ENCODE data around the gene ESRP2. TPM values are rescaled to one million over a fixed set of nuclear protein-coding genes. Genes with fewer than 3 reads are reported as not detected.

ESRP2 gene
- total RNA-seq, 2 donors from 2014 or later = 55.0 to 56.0 TPM

DNA sequence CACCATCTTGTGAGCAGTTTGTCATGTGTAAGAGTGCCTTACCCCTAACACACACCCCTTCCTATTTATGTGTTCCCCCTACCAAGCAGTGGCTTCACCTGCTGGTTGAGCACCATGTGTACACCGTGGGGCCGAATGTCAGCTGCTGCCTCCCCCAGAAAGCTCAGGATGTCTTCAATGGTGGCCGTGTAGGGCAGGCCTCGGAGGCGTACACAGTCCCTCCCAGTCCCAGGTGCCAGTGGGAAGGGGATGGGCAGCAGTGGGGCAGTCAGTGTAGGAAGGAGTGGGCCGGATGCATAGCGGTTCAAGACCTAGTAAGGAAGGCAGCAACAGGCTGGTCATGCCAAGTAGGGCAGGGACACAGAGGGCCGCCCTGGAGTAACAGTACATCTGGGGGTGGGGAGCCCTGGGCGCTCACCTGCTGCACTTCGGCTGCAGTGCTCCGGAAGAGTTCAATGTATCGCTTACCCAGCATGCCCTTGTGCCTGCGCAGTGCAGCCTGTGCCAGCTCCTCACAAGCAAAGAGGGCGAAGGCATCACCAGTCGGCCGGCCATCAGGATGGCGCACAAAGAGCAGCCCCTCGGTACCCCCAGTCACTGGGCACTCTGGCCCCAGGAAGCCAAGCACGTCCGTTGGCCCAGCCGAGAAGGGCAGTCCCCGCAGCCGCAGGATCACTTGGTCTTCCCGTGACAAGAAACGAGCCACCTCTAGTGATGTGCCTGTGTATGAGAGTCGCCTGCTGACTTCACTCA, 4.4 kb downstream of the ESRP2 start:
- 76 to 84% methylated on average over 5 to 26 of the region's 26 CpGs for WGBS, 2 donors
- ATAC-seq (no peak), DNase-seq (no peak)
- intact Hi-C loops (cut with DNase I) = loop anchor here (10.0 kb wide), 1 partner anchor 167 kb away; no protein-coding TSS in a partner anchor
- Histone ChIP-seq H3K27ac (no peak overlapping the region), H3K4me3 (no peak overlapping the region), H3K27me3 (no peaks in the 10 kb centered on the region), H3K36me3 (replicated peaks in 1 of 2; ENCODE audit: insufficient read depth in 1 of 2, low read depth in 2 of 2) (peaks cover 11 to 32% of the 10 kb centered on the region in 2 donors), H3K4me1 (peaks cover 60% of the 10 kb centered on the region), H3K9me3 (no peaks in the 10 kb centered on the region)
- TF ChIP-seq POLR2A (IDR thresholded peaks at IDR 0.05) = no peak
- TF ChIP-seq, protein P1, sequence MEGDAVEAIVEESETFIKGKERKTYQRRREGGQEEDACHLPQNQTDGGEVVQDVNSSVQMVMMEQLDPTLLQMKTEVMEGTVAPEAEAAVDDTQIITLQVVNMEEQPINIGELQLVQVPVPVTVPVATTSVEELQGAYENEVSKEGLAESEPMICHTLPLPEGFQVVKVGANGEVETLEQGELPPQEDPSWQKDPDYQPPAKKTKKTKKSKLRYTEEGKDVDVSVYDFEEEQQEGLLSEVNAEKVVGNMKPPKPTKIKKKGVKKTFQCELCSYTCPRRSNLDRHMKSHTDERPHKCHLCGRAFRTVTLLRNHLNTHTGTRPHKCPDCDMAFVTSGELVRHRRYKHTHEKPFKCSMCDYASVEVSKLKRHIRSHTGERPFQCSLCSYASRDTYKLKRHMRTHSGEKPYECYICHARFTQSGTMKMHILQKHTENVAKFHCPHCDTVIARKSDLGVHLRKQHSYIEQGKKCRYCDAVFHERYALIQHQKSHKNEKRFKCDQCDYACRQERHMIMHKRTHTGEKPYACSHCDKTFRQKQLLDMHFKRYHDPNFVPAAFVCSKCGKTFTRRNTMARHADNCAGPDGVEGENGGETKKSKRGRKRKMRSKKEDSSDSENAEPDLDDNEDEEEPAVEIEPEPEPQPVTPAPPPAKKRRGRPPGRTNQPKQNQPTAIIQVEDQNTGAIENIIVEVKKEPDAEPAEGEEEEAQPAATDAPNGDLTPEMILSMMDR (IDR thresholded peaks at IDR 0.05) = no peak

DNA sequence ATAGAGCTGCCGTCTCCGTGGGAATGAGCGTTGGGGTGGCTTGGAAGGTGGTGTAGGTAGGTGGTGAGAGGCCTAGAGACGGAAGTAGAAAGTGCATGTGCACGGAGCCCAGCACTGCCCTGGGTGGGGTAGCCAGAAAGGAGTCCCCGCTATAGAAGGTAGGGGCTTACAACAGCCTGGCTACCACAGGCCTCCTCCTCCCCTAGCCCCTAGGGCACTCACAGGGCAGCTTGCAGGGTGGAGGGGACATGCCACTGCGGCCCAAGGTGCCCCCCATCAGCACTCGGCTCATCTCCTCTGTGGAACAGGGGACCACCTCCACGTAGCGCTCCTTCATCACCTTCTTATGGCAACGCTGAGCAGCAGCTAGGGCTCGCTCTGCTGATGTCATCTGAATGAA, 5.0 kb downstream of the ESRP2 start:
- Histone ChIP-seq H3K27me3 (no peaks in the 10 kb centered on the region), H3K4me1 (peaks cover 56% of the 10 kb centered on the region), H3K27ac (no peak overlapping the region), H3K36me3 (replicated peaks in 1 of 2; ENCODE audit: insufficient read depth in 1 of 2, low read depth in 2 of 2) (peaks cover 11 to 32% of the 10 kb centered on the region in 2 donors), H3K4me3 (no peak overlapping the region), H3K9me3 (no peaks in the 10 kb centered on the region)
- intact Hi-C loops (cut with DNase I) = loop anchor here (10.0 kb wide), 1 partner anchor 166 kb away; no protein-coding TSS in a partner anchor
- TF ChIP-seq, protein P1 (IDR thresholded peaks at IDR 0.05) = no peak
- TF ChIP-seq POLR2A (IDR thresholded peaks at IDR 0.05) = no peak
- DNase-seq (no peak), ATAC-seq (no peak)
- WGBS, 2 donors = 87 to 91% methylated on average over 12 of the region's 12 CpGs

DNA sequence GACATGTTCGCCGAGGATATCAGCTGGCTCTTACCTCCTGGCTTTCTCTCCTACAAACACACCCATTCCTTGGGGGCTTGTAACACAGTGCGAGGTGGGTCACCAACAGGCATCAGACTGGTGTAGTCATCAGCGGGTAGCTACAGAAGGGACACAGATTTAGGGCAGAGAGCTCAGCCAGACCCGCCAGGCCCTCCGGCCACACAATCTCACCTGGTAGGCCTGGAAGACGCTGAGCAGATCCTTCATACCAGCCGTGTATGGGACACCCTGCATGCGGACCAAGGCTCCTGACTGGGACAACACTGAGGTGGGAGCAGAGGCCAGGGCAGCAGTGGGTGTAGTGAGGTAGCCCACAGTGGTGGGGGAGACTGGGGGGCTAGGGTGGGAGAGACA, 5.8 kb downstream of the ESRP2 start:
- 60 to 86% methylated on average over 2 to 9 of the region's 9 CpGs for WGBS, 2 donors
- intact Hi-C loops (cut with DNase I) = loop anchor here (10.0 kb wide), 1 partner anchor 165 kb away; no protein-coding TSS in a partner anchor
- Histone ChIP-seq H3K9me3 (no peaks in the 10 kb centered on the region), H3K36me3 (replicated peaks in 1 of 2; ENCODE audit: insufficient read depth in 1 of 2, low read depth in 2 of 2) (peaks cover 11 to 32% of the 10 kb centered on the region in 2 donors), H3K27me3 (no peaks in the 10 kb centered on the region), H3K4me3 (no peak overlapping the region), H3K27ac (peak overlapping the region in 1 of 4 donors; percentile 37), H3K4me1 (peaks cover 56% of the 10 kb centered on the region)
- no peak for TF ChIP-seq POLR2A (IDR thresholded peaks at IDR 0.05)
- TF ChIP-seq, protein P1 (IDR thresholded peaks at IDR 0.05) = no peak
- DNase-seq (no peak), ATAC-seq (no peak)

DNA sequence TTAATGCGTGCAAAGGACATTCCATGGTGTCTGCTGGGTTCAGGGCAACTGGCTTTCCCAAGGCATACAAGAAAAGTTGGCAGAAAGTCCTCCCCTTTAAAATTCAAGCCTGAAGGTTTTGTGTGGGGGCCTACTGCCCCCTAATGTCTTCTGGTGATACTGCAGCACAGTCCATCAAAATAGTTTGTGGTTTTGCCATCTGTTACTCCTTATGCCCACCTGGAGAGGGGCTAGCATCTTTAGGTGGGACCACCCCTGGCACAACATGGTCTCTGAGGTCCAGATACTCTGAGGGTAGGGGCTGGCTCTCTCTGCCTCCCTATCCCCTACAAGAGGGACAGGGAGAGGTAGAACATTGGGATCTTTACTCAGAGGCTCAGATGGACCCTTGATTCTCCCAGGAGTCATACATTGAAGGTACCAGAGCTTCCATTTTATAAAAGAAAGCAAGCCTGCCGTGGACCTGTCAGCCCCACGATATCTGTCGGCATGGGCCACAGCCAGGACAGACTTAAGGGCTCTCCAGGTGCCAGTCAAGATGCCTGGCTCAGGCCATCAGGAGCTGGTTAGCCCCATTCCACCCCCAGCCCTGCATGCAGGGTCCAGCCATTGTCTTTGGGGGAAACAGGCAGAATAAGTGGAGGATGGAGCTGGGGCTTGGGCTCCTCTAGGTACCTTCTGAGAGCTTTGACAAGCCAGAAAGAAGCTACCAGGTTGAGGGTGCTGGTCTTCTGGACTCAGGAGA, 6.3 kb downstream of the ESRP2 start:
- H3K9me3 ChIP-seq = no peaks in the 10 kb centered on the region
- ATAC-seq (peak; percentile 25), DNase-seq (peak; percentile 59 to 67 (median 64))
- no peak overlapping the region for H3K4me3 ChIP-seq
- peak overlapping the region in 2 of 4 donors; percentile 3 to 37 for H3K27ac ChIP-seq
- peak in 1 of 3 donors; percentile 8 for TF ChIP-seq POLR2A (IDR thresholded peaks at IDR 0.05)
- TF ChIP-seq, protein P1 (IDR thresholded peaks at IDR 0.05) = peak; percentile 77 to 94 (median 88)
- intact Hi-C loops (cut with DNase I) = loop anchor here (10.0 kb wide), 2 partner anchors 145 to 165 kb away; partner anchors contain the start of gene NFATC3
- 37 to 64% methylated on average over 4 of the region's 4 CpGs for WGBS, 2 donors
- peaks cover 11 to 32% of the 10 kb centered on the region in 2 donors for H3K36me3 ChIP-seq (replicated peaks in 1 of 2; ENCODE audit: insufficient read depth in 1 of 2, low read depth in 2 of 2)
- H3K4me1 ChIP-seq = peaks cover 55% of the 10 kb centered on the region
- H3K27me3 ChIP-seq = no peaks in the 10 kb centered on the region
